ENCODE data around the gene SHB.
"Not testable (repeated sequence)": the region's sequence is repeated elsewhere in the genome, so short reads cannot be mapped to it uniquely, and the experiment has no call there.

SHB gene

DNA sequence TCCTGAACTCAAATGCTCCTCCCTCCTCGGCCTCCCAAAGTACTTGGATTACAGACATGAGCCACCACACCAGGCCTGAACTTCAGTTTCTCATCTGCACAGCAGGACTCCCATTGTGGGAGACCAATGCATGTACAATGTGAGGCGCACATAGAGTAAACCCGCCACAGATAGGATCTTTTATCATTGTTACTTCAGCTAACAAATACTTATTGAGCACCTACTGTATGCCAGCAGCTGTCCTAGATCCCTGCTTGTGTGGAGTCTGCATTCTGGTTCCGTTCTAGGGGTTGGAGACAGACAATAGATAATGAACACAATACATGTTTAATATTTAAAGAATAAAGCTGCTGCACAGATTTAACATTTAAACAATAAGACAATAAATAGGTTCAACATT, 158.8 kb downstream of the SHB start:
- Histone ChIP-seq H3K27ac (ENCODE audit: low read depth, low read length, poor library complexity, severe bottlenecking) (no peak overlapping the region), H3K27me3 (ENCODE audit: insufficient read depth, low read length) (no peaks in the 10 kb centered on the region), H3F3A (ENCODE audit: insufficient read depth, low read length) (no peaks in the 10 kb centered on the region), H3K4me1 (ENCODE audit: insufficient read depth, low read length, severe bottlenecking) (peaks cover 16% of the 10 kb centered on the region), H4K20me1 (ENCODE audit: insufficient read depth, low read length) (no peaks in the 10 kb centered on the region), H3K9ac (ENCODE audit: low read length) (no peak overlapping the region), H3K4me3 (ENCODE audit: low read depth, low read length, poor library complexity, severe bottlenecking) (no peak overlapping the region), H3K9me2 (ENCODE audit: low read depth, low read length) (no peaks in the 10 kb centered on the region), H3K4me2 (ENCODE audit: low read length) (no peak overlapping the region), H3K36me3 (ENCODE audit: insufficient read depth, low read length) (no peaks in the 10 kb centered on the region), H2AFZ (ENCODE audit: low read length) (no peak overlapping the region), H3K9me3 (ENCODE audit: low read length) (no peaks in the 10 kb centered on the region), H3K79me2 (ENCODE audit: insufficient read depth, low read length) (no peaks in the 10 kb centered on the region)
- TF ChIP-seq, protein P1, sequence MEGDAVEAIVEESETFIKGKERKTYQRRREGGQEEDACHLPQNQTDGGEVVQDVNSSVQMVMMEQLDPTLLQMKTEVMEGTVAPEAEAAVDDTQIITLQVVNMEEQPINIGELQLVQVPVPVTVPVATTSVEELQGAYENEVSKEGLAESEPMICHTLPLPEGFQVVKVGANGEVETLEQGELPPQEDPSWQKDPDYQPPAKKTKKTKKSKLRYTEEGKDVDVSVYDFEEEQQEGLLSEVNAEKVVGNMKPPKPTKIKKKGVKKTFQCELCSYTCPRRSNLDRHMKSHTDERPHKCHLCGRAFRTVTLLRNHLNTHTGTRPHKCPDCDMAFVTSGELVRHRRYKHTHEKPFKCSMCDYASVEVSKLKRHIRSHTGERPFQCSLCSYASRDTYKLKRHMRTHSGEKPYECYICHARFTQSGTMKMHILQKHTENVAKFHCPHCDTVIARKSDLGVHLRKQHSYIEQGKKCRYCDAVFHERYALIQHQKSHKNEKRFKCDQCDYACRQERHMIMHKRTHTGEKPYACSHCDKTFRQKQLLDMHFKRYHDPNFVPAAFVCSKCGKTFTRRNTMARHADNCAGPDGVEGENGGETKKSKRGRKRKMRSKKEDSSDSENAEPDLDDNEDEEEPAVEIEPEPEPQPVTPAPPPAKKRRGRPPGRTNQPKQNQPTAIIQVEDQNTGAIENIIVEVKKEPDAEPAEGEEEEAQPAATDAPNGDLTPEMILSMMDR (IDR thresholded peaks at IDR 0.05; ENCODE audit: low read length): no peak
- TF ChIP-seq EZH2 (IDR thresholded peaks at IDR 0.05; ENCODE audit: borderline replicate concordance, low read length): no peak

DNA sequence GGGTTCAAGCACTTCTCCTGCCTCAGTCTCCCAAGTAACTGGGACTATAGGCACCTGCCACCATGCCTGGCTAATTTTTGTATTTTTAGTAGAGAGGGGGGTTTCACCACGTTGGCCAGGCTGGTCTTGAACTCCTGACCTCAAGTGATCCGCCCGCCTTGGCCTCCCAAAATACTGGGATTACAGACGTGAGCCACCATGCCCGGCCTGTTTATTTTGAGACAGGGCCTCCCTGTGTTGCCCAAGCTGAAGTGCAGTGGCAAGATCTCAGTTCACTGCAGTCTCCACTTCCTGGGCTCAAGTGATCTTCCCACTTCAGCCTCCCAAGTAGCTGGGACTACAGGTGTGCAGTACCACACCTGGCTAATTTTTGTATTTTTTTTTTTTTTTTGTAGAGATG, 159.2 kb downstream of the SHB start:
- not testable (repeated sequence) for H3K27ac ChIP-seq (ENCODE audit: low read depth, low read length, poor library complexity, severe bottlenecking); H4K20me1 ChIP-seq (ENCODE audit: insufficient read depth, low read length); H3K9ac ChIP-seq (ENCODE audit: low read length); H3K79me2 ChIP-seq (ENCODE audit: insufficient read depth, low read length); H3K9me2 ChIP-seq (ENCODE audit: low read depth, low read length); H3K27me3 ChIP-seq (ENCODE audit: insufficient read depth, low read length); H2AFZ ChIP-seq (ENCODE audit: low read length); H3K9me3 ChIP-seq (ENCODE audit: low read length); H3K4me3 ChIP-seq (ENCODE audit: low read depth, low read length, poor library complexity, severe bottlenecking); H3K36me3 ChIP-seq (ENCODE audit: insufficient read depth, low read length); H3K4me2 ChIP-seq (ENCODE audit: low read length); H3F3A ChIP-seq (ENCODE audit: insufficient read depth, low read length)
- H3K4me1 ChIP-seq (ENCODE audit: insufficient read depth, low read length, severe bottlenecking): peaks cover 20% of the 10 kb centered on the region

DNA sequence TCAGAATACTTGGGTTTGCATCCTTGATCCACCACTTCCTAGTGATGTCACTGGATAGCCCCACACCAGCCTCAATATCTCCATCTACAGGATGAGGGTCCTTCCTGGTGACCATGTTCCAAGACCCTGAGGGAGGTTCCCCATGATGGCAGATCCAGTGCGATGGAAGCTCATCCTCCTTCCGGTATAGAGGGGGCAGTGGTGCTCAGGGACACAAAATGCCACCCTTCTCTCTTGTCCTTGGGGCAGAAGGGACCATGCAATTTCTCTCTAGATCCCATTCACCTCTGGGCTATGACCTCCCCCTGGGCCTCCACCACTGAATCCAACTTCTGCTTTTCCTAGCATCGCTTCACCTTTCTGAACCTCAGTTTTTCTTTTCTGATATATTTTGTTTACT, 159.7 kb downstream of the SHB start:
- Histone ChIP-seq H3K9me2 (ENCODE audit: low read depth, low read length) (no peaks in the 10 kb centered on the region), H3F3A (ENCODE audit: insufficient read depth, low read length) (no peaks in the 10 kb centered on the region), H3K4me3 (ENCODE audit: low read depth, low read length, poor library complexity, severe bottlenecking) (no peak overlapping the region), H3K27me3 (ENCODE audit: insufficient read depth, low read length) (no peaks in the 10 kb centered on the region), H4K20me1 (ENCODE audit: insufficient read depth, low read length) (no peaks in the 10 kb centered on the region), H3K27ac (ENCODE audit: low read depth, low read length, poor library complexity, severe bottlenecking) (no peak overlapping the region), H2AFZ (ENCODE audit: low read length) (no peak overlapping the region), H3K9ac (ENCODE audit: low read length) (no peak overlapping the region), H3K9me3 (ENCODE audit: low read length) (no peaks in the 10 kb centered on the region), H3K4me2 (ENCODE audit: low read length) (no peak overlapping the region), H3K36me3 (ENCODE audit: insufficient read depth, low read length) (no peaks in the 10 kb centered on the region), H3K79me2 (ENCODE audit: insufficient read depth, low read length) (no peaks in the 10 kb centered on the region), H3K4me1 (ENCODE audit: insufficient read depth, low read length, severe bottlenecking) (peaks cover 25% of the 10 kb centered on the region)
- TF ChIP-seq, protein P1 (IDR thresholded peaks at IDR 0.05; ENCODE audit: low read length): no peak
- TF ChIP-seq EZH2 (IDR thresholded peaks at IDR 0.05; ENCODE audit: borderline replicate concordance, low read length): no peak

DNA sequence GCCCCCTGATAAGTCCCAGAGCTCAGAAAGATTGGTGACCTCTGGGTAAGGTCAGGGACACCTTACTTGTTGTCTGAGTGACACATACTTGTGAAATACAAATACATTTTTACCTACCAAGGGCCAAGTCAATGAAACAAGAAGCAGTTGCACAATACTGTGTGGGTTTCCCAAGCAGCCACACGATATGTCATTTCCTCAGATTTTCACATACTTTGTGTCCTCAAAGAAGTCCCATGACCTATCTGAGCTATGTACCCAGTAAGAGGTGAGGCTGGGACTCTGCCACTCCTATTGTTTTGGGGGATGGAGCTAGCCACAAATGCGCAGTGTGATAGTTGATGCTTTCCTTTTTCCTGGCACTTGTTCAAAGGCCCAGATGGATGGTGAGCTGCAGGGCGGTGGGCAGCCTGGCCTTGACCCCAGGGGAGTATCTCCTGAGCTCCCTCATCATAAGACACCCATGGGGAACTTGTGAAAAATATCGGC, 160.3 kb downstream of the SHB start:
- no peaks in the 10 kb centered on the region for H3K36me3 ChIP-seq (ENCODE audit: insufficient read depth, low read length)
- H3K4me3 ChIP-seq (ENCODE audit: low read depth, low read length, poor library complexity, severe bottlenecking): no peak overlapping the region
- peaks cover 25% of the 10 kb centered on the region for H3K4me1 ChIP-seq (ENCODE audit: insufficient read depth, low read length, severe bottlenecking)
- H3F3A ChIP-seq (ENCODE audit: insufficient read depth, low read length): no peaks in the 10 kb centered on the region
- no peak overlapping the region for H3K9ac ChIP-seq (ENCODE audit: low read length)
- no peaks in the 10 kb centered on the region for H3K9me3 ChIP-seq (ENCODE audit: low read length)
- H3K4me2 ChIP-seq (ENCODE audit: low read length): no peak overlapping the region
- no peak overlapping the region for H2AFZ ChIP-seq (ENCODE audit: low read length)
- TF ChIP-seq, protein P1 (IDR thresholded peaks at IDR 0.05; ENCODE audit: low read length): no peak
- no peak for TF ChIP-seq EZH2 (IDR thresholded peaks at IDR 0.05; ENCODE audit: borderline replicate concordance, low read length)
- no peak overlapping the region for H3K27ac ChIP-seq (ENCODE audit: low read depth, low read length, poor library complexity, severe bottlenecking)
- no peaks in the 10 kb centered on the region for H3K79me2 ChIP-seq (ENCODE audit: insufficient read depth, low read length)
- H3K27me3 ChIP-seq (ENCODE audit: insufficient read depth, low read length): no peaks in the 10 kb centered on the region
- H3K9me2 ChIP-seq (ENCODE audit: low read depth, low read length): no peaks in the 10 kb centered on the region
- H4K20me1 ChIP-seq (ENCODE audit: insufficient read depth, low read length): no peaks in the 10 kb centered on the region

Measured in OCI-LY1 (cell line).